ENCODE data around the gene GNAI2. TPM values are rescaled to one million over a fixed set of nuclear protein-coding genes. Genes with fewer than 3 reads are reported as not detected.
"Not testable (repeated sequence)": the region's sequence is repeated elsewhere in the genome, so short reads cannot be mapped to it uniquely, and the experiment has no call there.

GNAI2 gene
- total RNA-seq, 2 donors from 2014 or later, result 179 to 181 TPM

DNA sequence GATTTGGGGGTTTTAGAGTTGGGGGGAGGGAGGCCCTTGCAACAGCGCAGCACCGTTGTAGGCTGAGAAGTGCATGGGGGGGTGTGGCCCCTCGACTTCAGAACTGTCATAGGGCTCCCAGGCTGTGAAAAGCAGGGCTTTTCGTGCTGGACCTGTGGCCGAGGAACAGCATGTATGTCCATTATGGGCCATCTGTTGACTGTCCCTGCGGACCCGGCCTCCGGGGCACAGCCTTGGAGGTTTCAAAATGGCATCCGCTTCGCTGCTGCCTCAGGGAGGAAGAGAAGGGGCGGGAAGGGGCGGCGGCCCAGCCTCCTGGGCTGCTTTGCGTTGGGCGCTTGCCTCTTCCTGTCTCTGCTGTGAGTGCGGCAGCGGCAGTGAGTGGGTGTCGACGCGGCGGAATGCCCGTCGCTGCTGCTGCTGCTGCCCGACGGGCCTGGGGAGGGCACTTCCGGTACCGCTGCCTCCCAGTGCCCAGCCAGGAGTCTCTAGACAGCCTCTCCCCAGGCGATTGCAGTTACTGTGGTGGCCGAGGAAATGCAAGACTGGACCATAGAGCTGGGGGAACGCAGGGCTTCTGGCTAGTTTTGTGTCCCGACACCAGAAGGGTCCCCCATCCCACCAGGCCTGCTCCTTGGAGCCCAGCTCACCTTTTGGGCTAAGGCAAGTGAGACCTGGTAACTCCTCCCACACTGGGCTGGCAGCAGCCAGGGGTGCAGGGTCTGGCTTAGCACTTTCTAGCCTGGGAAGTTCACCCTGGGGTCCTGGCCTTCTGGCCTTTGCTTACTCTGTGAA is 1.9 kb downstream of the GNAI2 start:
- DNase-seq (peak; percentile 93), ATAC-seq (peak; percentile 59 to 65)
- intact Hi-C loops (cut with DNase I), result loop anchor here in 1 of 2 donors (10.0 kb wide), 1 partner anchor 87 kb away; the partner anchor contains the start of genes HYAL2 and TUSC2

DNA sequence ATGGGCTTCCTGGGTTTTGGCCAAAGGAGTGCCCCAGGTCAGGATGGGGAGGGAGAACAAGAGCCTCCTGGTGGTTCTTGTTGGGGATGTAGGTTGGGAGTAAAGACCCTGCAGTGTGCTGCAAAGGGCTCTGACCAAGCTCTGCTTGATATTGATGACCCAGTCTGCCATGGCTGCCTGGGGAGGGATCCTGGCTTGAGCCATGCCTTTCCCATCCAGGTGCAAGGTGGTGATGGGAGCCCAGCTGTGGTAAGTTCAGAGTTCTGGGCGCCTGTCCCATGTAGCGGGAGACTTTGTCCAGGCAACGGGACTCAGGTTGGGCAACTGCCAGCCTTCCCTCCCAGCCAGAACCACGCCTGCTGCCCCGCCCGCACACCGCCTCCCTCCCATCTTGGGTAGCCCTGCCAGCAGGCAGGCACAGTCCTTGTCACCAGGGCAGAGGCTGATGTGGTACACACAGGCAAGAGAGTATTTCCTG is 2.6 kb downstream of the GNAI2 start:
- intact Hi-C loops (cut with DNase I), result loop anchor here in 1 of 2 donors (10.0 kb wide), 1 partner anchor 86 kb away; the partner anchor contains the start of genes HYAL2 and TUSC2
- DNase-seq (peak; percentile 89), ATAC-seq (peak; percentile 23 to 31)

DNA sequence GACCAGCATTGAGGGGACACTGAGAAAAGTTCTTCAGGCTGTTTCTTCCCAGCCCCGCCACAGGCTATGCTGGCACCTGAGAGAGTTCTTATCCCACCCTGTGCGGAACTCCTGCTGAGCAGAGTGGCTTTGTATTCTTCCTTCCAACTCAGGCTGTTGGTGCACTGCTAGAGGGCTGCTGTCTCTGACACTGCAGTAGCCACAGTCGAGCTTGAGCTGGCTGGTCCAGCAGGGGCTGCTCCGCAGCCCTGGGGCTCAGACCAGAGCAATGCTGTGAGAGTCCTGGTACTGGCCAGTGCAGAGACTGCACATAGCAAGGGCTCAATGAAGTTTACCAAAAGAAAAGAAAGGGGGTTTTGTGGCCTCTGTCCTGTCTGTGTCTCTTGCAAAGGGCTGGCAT is 3.6 kb downstream of the GNAI2 start:
- intact Hi-C loops (cut with DNase I), result loop anchor here in 1 of 2 donors (10.0 kb wide), 1 partner anchor 85 kb away; the partner anchor contains the start of genes HYAL2 and TUSC2
- ATAC-seq, result no peak
- no peak for DNase-seq

DNA sequence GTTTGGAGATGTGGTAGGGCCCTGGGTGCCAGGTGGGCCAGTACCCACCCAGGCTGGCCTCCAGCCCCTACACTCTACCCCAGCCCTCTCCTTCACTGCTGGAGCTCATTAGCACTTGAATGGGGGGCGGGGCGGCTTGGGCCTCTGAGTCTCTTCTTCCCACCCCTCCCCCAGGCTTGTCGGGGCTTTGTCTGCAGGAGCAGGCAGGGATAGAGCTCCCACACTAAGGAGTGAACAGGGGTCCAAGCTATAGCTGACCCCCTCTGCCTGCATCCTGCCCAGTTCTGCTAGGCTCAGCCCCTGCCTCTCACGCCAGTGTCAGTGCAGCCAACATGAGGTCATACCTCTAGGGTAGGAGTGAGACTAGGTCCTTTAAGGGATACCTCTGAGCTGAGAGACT is 5.2 kb downstream of the GNAI2 start:
- ATAC-seq (no peak), DNase-seq (no peak)
- intact Hi-C loops (cut with DNase I), result no loop called here

DNA sequence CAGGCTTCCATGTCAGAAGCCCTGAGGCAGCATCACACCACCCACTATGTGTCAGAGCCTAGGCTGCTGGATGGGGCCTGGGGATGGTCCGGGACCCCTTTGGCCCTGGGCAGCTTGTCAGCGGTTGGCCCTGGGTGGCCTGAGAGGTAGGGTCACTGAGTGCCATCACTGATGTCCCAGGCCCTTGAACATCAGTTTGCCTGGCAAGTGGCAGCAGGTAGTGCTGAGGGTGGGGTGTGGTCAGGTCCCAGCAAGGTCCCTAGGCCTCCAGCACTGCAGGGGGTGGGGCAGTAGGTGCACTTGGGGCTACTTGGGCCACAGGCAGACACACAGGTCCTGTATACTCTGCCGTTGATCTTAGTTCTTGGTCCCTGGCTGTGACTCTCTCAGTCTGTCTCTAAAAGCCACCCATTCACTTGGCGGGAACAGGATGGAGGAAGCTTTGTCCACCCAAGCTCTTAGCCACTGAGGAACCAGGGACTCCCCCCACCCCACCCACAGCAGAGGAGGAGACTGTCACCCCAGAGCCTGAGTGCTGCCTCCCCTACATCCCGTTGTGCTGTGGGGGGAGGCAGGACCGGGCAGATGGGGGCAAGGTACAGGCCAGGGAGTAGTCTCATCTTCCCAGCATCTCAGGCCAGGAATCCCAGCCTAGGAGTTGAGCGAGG is 5.8 kb downstream of the GNAI2 start:
- no peak for DNase-seq
- no peak for ATAC-seq
- intact Hi-C loops (cut with DNase I), result no loop called here

DNA sequence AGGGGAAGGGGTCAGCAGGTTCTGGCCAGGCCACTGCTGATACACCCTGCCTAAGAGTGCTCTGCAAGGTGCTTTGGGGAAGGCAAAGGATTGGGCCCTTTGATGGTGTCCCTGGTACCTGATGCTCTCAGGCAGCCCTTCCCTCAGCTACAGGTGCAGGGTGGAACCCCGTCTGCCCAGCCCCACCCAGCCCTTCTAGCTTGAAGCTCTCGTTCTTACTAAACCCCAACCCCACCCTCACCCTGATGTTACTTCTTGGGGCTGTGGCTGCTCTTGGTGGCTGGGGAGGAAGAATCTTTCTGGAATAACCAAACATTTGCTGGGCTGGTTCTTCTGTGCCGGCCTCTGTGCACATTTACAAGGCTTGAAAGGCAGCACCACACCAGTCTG is 6.4 kb downstream of the GNAI2 start:
- intact Hi-C loops (cut with DNase I), result no loop called here
- ATAC-seq (no peak), DNase-seq (no peak)

DNA sequence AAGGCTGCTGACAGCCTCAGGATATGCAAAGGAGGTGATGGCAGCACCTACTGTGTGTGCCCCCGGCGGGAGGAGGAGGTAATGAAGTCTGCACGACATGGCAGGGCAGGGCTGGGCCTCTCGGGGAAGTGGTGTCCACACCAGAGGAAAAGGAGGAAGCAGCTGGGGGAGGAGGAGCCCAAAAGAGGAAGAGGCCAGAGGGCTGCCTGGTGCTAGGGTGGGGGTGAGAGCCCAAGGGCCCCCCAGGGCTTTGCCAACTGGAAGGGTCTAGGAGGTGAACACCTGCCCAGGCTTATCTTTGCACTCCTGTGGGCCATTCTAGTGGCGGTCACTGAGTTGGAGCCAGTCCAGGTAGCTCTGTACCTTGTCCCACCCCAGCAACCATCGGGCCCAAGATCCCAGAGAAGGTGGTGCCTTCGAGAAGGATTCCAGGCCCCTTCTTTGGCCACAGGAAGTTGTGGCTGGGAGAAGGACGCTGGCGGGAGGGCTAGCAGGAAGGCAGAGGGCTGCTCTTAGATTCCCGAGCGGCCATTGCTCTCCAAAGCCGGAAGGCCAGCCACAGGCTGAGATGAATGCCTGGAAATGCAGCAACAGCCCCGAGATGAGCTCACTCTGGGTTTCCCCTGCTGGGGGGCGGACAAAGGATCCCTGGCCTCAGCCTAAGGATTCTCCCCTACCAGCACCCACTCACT is 7.0 kb downstream of the GNAI2 start:
- intact Hi-C loops (cut with DNase I), result no loop called here
- peak; percentile 9 to 20 for ATAC-seq
- DNase-seq, result peak; percentile 77

DNA sequence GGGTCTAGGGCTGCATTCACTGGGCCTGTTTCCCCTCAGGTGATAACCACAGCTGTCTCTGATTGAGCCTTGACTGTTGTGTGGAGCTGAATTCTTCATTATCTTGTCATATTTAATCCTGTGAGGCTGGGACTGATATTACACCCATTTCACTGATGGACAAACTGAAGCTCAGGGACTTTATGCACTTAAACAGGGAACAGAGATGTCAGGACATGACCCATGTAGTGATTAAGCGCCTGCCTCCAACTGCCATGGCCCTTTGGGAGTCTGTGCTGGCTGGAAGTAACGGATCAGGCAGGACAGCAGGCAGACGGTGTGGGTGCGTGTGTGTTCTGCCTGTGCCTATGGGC is 7.5 kb downstream of the GNAI2 start:
- ATAC-seq (no peak), DNase-seq (no peak)
- intact Hi-C loops (cut with DNase I), result no loop called here

DNA sequence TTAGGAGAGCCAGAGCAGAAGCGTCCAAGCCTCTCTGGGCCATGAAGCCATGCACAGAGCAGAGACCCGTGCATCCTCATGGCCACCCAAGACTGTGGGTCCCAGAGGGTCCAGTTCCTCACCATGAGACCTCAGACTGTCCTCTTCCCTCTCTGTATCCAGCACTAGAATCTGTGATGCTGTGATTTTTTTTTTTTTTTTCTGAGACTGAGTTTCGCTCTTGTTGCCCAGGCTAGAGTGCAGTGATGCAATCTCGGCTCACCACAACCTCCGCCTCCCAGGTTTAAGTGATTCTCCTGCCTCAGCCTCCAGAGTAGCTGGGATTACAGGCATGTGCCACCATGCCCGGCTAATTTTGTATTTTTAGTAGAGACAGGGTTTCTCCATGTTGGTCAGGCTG is 8.8 kb downstream of the GNAI2 start:
- intact Hi-C loops (cut with DNase I); DNase-seq; ATAC-seq: not testable (repeated sequence)

DNA sequence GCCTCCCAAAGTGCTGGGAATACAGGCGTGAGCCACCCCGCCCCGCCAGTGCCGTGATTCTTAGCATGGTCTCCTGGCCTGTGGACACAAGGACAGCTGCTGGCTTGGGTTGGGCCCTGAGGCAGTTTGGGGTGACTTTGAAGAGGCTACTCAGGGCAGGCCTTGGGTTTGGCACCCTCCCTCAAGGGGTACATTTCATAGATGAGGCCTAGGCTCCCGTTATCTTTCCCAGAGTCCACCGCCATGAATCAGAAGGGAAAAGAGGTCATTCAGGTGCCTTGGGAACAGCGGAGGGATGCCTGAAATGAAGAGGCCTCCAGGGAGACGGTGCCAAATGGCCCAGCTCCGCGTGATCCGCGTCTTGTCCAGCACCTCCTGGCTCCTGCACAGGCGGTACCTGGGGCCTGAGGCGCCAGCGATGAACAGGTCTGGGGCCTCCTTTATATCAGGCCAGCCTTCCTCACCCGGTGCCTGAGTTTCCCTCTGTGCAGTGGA is 9.3 kb downstream of the GNAI2 start:
- ATAC-seq (no peak), DNase-seq (no peak)
- intact Hi-C loops (cut with DNase I), result no loop called here

DNA sequence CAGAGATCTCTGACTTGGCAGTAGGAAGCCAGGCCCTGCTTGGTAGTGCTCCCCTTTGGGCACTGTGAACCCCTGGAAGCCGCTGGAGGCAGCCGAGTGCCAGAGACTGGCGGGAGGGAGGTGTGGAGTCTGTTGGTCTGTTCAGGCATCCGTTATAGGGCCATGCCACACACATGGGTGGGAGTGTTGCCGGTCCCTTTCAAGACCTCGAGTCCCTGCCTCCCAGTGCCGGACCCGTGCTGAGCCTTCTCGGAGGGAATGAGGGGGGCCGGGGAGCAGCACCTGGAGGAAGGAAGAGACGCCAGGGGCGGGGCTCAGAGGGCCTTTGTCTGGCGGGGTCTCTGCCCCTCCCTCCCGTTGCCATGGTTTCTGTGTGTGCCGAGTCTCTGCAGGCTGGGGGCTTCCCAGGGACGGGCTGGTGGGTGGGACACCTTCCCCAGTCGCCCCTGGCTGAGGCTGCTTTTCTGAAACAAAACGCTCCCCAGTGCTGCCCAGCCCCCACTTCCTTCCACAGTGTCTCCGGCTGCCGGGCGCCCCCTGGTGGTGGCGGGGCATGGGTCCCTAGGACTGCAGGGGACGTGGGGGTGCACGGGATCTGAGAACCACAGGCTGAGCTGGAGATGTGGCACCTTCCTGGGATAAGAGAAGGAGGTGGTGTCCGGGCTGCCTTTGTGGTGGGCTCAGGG is 10.0 kb downstream of the GNAI2 start:
- DNase-seq, result peak; percentile 93
- peak; percentile 78 to 85 for ATAC-seq
- intact Hi-C loops (cut with DNase I), result loop anchor here in 1 of 2 donors (2.0 kb wide), 1 partner anchor 19 kb away; no protein-coding TSS in a partner anchor

DNA sequence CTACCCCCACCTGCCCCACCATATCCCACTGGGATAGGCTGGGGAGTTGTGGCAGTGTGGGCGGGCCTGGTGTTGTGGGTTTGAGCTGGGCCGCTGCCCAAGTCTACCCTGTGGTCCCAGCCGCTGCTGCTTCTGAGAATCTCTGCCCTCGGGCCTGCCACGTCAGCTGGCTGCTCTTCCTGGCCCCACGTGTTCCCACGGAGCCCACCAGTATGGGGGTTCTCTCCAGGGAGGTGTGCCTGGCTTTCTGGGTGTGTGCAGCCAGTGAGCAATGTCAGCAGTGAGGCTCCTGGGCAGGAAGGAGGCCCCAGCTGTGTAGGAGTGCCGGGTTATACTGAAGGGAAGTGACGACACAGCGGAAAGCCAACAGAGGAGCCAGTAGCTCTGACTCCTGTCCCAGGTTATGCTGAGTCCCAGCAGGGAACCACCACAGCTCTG is 10.5 kb downstream of the GNAI2 start:
- intact Hi-C loops (cut with DNase I), result loop anchor here in 1 of 2 donors (2.0 kb wide), 1 partner anchor 20 kb away; no protein-coding TSS in a partner anchor

DNA sequence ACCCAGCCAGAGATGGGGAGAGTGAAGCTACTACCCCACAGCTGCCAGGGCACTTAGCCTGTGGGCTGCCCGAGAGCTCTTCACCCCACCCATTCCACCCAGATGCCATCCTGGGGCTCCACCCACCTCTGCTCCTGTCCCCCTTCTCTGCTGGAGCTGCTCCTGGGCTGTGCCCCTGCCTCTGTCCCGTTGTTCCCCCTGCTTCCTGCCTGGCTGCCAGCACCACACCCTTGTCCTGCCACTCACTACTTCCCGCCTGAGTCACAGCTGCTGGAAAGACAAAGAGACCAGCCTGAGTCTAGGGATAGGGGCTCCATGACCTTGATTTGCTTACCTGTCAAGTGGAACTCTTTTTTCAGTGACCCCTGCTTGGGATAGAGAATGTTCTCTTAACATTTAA is 12.4 kb downstream of the GNAI2 start:
- ATAC-seq, result peak in 1 of 2 donors; percentile 41
- intact Hi-C loops (cut with DNase I), result no loop called here
- peak; percentile 84 for DNase-seq

More for the DNA sequence above, 10.5 kb downstream of the GNAI2 start:
- peak; percentile 24 to 44 for ATAC-seq
- peak; percentile 77 for DNase-seq

DNA sequence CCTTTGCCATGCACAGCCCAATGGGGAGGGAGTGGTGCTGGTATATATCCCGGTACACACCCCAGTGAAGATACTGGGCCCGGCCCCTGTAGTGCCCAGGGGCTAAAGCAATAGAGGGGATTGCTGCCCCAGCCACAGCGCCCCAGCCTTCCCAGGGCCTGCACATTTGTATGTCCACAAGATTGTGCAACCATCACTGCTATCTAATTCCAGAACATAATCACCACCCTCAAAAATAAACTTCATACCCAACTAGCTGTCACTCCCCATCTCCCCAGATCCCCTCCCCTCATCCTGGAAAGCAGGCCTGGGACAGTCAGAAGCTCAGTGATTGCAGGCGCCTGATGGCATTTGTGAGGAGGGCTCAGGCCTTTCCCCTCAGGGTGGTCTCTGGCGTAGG is 13.5 kb downstream of the GNAI2 start:
- ATAC-seq, result no peak

DNA sequence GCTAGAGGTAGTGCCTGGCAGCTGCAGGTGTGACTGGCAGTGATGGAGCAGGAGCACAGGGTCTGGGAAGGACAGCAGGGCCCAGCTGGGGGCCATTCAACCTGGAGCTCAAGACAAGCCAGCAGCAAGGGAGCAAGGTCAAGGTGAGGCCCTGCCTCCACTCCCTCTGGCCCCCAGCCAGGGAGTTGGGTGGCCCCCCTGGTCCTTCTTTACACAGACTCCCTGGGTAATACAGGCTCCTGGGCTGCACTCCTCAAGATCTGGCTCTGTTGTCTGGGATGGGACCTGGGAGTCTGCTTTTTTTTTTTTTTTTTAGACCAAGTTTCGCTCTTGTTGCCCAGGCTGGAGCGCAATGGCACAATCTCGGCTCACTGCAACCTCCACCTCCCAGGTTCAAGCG is 14.5 kb downstream of the GNAI2 start:
- intact Hi-C loops (cut with DNase I), result no loop called here
- ATAC-seq (no peak), DNase-seq (no peak)

More for the DNA sequence above, 13.5 kb downstream of the GNAI2 start:
- DNase-seq, result no peak
- intact Hi-C loops (cut with DNase I), result no loop called here

DNA sequence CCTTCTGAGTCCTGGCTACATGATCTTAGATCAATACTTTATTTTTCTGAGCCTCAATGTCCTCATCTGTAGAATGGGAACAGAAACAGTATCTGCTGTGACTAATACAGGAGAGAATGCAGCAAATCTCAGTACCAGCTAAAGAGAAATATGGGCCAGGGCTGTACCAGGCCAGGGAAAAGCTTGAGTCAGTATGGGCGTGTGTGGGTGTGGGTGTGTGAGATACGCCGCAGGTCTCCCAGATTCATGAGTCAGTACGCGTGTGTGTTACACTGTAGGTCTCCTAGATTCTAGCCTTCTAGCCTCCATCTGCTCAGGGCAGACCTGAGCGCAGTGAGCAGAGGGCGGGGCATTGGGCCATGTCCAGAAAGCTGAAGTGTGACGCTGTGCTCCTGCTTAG is 15.2 kb downstream of the GNAI2 start:
- peak in 1 of 2 donors; percentile 69 for ATAC-seq
- intact Hi-C loops (cut with DNase I), result no loop called here
- DNase-seq, result peak; percentile 55

DNA sequence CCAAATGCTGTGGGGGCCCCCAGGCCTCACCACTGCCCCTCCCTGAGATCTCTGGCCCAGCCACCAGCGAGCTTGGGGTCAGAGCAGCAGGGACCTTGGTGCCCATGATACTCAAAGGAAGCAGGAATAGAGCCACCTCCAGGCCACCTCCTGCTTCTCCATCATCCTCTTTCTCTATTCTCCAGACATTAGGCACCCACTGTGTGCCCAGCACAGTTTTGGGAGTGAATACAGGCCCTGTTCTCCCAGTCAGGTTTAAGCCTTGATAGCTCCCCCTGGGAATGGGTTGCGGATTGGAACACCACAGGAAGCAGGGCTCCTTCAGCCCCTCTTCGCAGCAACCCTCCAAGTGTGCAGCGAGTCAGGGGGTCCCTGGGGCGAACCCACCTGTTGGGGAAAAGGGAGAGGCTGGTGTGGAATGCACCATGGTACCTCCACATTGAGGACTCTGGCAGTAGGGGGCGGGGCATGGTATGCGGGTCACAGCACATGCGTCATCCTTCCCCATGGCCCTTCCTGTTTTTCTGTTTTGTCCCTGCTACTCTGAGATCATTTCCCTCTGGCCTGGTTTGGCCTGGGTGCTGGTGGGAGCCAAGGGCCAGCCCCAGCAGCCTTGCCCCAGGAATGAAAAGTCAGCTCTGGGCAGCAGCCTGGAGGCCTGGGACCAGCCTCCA is 18.7 kb downstream of the GNAI2 start:
- DNase-seq, result peak; percentile 85
- peak; percentile 38 to 54 for ATAC-seq
- intact Hi-C loops (cut with DNase I), result no loop called here

DNA sequence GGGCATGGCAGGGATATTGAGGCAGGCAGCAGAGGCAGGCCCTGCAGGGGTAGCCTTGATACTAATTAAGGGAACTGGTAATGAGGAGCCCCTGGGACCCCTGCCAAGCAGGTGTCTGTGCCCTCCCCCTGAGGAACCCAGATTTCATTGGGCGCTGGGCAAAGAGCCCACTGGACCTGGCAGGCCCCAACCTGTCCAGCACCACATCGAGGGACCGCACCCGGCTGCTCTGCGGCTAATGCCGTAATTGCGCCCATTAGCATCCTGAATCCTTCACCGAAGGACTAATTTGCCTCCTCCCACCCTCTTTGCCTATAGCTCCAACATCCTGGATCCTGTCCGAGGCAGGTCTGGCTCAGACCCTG is 19.2 kb downstream of the GNAI2 start:
- ATAC-seq (no peak), DNase-seq (no peak)
- intact Hi-C loops (cut with DNase I), result no loop called here
